Glutamatergic neuron (in vitro differentiated cells): ENCODE measurements around the gene THSD4. TPM values are rescaled to one million over a fixed set of nuclear protein-coding genes. Genes with fewer than 3 reads are reported as not detected.
"Not testable (repeated sequence)": the region's sequence is repeated elsewhere in the genome, so short reads cannot be mapped to it uniquely, and the experiment has no call there.

ENCODE experiments used
- DNase-seq: peaks from one replicate; pipeline ENCODE4 v3.0.0; 2022
- H3K27ac Mint-ChIP-seq: one replicate; pipeline ENCODE4 v1.8.0; 2020; ENCODE audit warnings: mild to moderate bottlenecking, mixed read lengths, inconsistent platforms; ENCODE audit not compliant: unreplicated experiment
- H3K27me3 Mint-ChIP-seq: one replicate; pipeline ENCODE4 v1.8.0; 2020; ENCODE audit warnings: mild to moderate bottlenecking, moderate library complexity, mixed read lengths, inconsistent platforms; ENCODE audit not compliant: unreplicated experiment
- H3K36me3 Mint-ChIP-seq: one replicate; pipeline ENCODE4 v1.8.0; 2020; ENCODE audit warnings: mild to moderate bottlenecking, mixed read lengths, inconsistent platforms; ENCODE audit not compliant: unreplicated experiment
- H3K4me1 Mint-ChIP-seq: one replicate; pipeline ENCODE4 v1.8.0; 2020; ENCODE audit warnings: mild to moderate bottlenecking, low read depth, mixed read lengths, inconsistent platforms; ENCODE audit not compliant: unreplicated experiment
- H3K4me3 Mint-ChIP-seq: one replicate; pipeline ENCODE4 v1.8.0; 2020; ENCODE audit warnings: mild to moderate bottlenecking, mixed read lengths, inconsistent platforms; ENCODE audit not compliant: unreplicated experiment
- H3K9me3 Mint-ChIP-seq: one replicate; pipeline ENCODE4 v1.8.0; 2020; ENCODE audit warnings: mild to moderate bottlenecking, moderate library complexity, mixed read lengths, inconsistent platforms; ENCODE audit not compliant: unreplicated experiment
- total RNA-seq: library from RNA; stranded (reverse); fragmentation: NEBNext Ultra II Directional; extraction: Animal tissue kit (Norgen Biotek cat#: 25700); gene quantifications from one replicate; pipeline ENCODE4 v1.2.1, GENCODE V29; 2021; ENCODE audit not compliant: unreplicated experiment
- TF ChIP-seq, protein P1 (sequence below): fragments of 200-600 bp; sonication (generic); IDR thresholded peaks from one replicate; pipeline ENCODE4 v1.5.0; 2021; ENCODE audit not compliant: partially characterized antibody, unreplicated experiment

THSD4 gene
- total RNA-seq, 1 donor from 2014 or later: 12.3 TPM

DNA sequence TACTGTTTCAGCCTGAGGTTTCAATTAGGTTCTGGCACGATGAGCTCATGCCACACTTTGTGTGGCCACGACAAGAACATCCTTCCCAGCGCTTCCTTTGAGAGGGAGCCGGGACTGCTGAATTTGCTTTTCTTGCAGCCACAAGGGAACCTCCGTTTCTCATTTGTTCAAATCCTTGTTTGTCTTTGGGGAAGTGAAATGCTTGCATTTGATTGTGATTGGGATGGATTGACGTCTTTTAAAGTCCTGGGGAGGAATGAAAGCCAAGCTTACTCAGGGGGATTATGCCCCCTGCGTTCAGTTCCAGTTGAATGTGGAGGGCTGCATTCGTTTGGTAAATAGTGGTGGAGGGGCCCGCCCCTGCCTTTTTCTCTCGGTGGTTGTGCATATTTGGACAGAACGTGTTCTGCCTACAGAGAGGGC lies 277.6 kb downstream of the THSD4 start:
- Mint-ChIP-seq H3K27ac (peak overlapping the region; percentile 31), H3K36me3 (no peaks in the 10 kb centered on the region), H3K4me3 (no peak overlapping the region), H3K27me3 (peaks cover 4% of the 10 kb centered on the region), H3K4me1 (peaks cover 17% of the 10 kb centered on the region), H3K9me3 (no peaks in the 10 kb centered on the region)
- no peak for DNase-seq
- TF ChIP-seq, protein P1, sequence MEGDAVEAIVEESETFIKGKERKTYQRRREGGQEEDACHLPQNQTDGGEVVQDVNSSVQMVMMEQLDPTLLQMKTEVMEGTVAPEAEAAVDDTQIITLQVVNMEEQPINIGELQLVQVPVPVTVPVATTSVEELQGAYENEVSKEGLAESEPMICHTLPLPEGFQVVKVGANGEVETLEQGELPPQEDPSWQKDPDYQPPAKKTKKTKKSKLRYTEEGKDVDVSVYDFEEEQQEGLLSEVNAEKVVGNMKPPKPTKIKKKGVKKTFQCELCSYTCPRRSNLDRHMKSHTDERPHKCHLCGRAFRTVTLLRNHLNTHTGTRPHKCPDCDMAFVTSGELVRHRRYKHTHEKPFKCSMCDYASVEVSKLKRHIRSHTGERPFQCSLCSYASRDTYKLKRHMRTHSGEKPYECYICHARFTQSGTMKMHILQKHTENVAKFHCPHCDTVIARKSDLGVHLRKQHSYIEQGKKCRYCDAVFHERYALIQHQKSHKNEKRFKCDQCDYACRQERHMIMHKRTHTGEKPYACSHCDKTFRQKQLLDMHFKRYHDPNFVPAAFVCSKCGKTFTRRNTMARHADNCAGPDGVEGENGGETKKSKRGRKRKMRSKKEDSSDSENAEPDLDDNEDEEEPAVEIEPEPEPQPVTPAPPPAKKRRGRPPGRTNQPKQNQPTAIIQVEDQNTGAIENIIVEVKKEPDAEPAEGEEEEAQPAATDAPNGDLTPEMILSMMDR: no peak

DNA sequence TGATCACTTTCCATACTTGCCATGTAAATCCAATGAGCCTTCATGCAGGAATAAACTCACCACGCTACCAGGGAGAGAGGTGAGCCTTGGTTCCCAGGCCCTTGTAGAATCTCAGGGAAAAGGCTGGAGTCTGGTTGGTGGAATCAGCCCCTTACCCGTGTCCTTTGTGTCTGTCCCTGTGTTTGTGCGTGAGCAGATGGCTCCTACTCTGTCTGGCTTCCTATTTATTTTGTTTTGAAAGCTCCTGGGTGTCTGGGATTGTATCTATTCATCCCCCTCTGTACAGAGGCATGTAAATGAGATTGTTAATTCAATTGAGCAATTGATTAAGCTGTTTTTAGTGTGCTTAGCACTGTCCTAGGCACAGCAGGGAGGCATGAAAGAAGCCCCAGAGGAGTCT lies 278.1 kb downstream of the THSD4 start:
- H3K27me3 Mint-ChIP-seq: peaks cover 6% of the 10 kb centered on the region
- H3K27ac Mint-ChIP-seq: peak overlapping the region; percentile 31
- H3K36me3 Mint-ChIP-seq: no peaks in the 10 kb centered on the region
- no peaks in the 10 kb centered on the region for H3K9me3 Mint-ChIP-seq
- TF ChIP-seq, protein P1: no peak
- no peak for DNase-seq
- H3K4me1 Mint-ChIP-seq: peaks cover 15% of the 10 kb centered on the region
- H3K4me3 Mint-ChIP-seq: no peak overlapping the region

DNA sequence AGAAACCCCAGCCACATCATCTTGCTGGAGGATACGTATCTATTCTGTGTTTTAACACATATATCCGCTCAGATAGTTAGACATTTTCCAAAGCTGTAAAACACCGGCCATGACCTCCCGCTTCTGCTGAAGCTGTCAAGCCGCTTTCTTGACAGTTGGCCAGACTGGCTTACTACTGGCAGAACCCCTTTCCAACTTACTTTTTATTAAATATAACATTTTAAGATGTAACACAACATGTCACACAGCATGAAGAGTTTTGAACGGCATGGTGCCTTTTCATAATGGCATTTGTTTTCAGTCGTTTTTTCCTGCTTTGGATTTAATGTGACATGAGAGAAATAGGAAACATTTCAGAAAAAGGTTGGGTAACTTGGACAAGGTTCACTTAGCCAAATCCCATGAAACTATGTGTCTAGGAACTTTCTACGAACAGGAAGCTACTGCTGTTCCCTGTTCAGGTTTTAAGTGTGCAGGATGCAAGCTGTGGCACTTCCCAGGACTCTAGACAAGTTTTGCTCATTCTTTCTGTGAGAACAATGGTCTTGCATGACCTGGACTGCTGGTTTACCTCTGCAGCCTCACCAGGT lies 281.4 kb downstream of the THSD4 start:
- H3K4me3 Mint-ChIP-seq: no peak overlapping the region
- no peak for DNase-seq

DNA sequence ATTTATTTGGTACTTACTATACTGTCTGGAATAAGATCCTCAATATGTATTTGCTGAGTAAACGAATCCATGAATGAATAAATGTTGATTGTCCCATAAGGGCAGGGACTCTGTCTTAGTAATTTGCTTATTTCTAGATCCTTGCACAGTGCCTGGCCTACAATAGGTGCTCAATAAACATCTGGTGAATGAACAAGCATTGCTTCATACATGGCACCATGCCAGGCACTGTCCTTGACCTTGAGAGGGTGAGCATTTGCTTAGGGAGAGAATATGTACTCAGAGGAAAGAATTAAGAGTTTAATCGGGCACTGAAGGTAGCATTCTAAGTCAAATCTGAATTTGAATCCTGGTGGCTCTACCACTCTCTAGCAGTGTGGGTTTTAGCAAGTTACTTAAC lies 282.1 kb downstream of the THSD4 start:
- Mint-ChIP-seq H3K36me3 (no peaks in the 10 kb centered on the region), H3K27me3 (peaks cover 4% of the 10 kb centered on the region), H3K27ac (no peak overlapping the region), H3K4me3 (no peak overlapping the region), H3K9me3 (no peaks in the 10 kb centered on the region), H3K4me1 (peaks cover 12% of the 10 kb centered on the region)
- TF ChIP-seq, protein P1: no peak
- no peak for DNase-seq

More for the DNA sequence above, 281.4 kb downstream of the THSD4 start:
- Mint-ChIP-seq H3K27ac (no peak overlapping the region), H3K4me1 (peaks cover 15% of the 10 kb centered on the region), H3K36me3 (no peaks in the 10 kb centered on the region), H3K27me3 (peaks cover 4% of the 10 kb centered on the region), H3K9me3 (no peaks in the 10 kb centered on the region)
- TF ChIP-seq, protein P1: no peak

DNA sequence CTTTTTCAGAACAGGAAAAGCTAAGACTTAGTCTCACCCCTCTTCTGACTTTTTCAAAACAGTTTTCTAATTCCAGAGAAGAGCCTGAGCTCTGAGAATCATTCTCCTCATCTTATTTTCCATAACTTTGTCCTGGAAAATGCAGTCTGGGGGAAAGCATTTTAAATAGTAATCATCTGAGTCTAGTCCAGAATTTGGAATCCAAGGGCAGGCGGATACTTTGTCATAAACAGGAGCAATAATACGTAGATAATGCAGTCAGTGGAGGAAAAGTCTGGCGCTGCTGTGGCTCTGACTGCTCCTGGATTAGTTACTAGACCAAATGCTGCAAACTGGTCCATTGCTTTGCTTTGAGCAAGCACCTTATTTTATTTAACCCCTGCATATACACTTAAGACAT lies 285.0 kb downstream of the THSD4 start:
- Mint-ChIP-seq H3K36me3 (no peaks in the 10 kb centered on the region), H3K4me1 (no peaks in the 10 kb centered on the region), H3K9me3 (no peaks in the 10 kb centered on the region), H3K27ac (no peak overlapping the region), H3K4me3 (no peak overlapping the region), H3K27me3 (peaks cover 2% of the 10 kb centered on the region)
- TF ChIP-seq, protein P1: no peak
- no peak for DNase-seq

DNA sequence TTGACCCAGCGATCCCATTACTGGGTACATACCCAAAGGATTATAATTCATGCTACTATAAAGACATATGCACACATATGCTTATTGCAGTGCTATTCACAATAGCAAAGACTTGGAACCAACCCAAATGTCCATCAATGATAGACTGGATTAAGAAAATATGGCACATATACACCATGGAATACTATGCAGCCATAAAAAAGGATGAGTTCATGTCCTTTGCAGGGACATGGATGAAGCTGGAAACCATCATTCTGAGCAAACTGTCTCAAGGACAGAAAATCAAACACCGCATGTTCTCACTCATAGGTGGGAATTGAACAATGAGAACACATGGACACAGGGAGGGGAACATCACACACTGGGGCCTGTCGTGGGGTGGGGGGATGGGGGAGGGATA lies 286.5 kb downstream of the THSD4 start:
- H3K27ac Mint-ChIP-seq, DNase-seq, H3K4me1 Mint-ChIP-seq, H3K27me3 Mint-ChIP-seq, H3K36me3 Mint-ChIP-seq, H3K9me3 Mint-ChIP-seq, H3K4me3 Mint-ChIP-seq: not testable (repeated sequence)
